DOHH2 (cell line): ENCODE measurements around the gene ANK3.

Experiments used
- CTCF ChIP-seq: fragments of 200-600 bp; sonication (generic); IDR thresholded peaks from one replicate; pipeline ENCODE4 v1.5.1; 2014; ENCODE audit warnings: antibody characterized with exemption, mild to moderate bottlenecking, low read depth, low read length; ENCODE audit not compliant: poor library complexity, severe bottlenecking
- EZH2phosphoT487 ChIP-seq: fragments of 200-600 bp; sonication (generic); IDR thresholded peaks from 2 replicates; pipeline ENCODE4 v1.6.1; 2017; ENCODE audit warnings: borderline replicate concordance, mild to moderate bottlenecking, antibody characterized with exemption, low read length, moderate library complexity, mixed read lengths

GRCh38 chr10:60276232-60276631 is 113.4 kb downstream of the ANK3 start:
- no peak for TF ChIP-seq CTCF
- TF ChIP-seq EZH2phosphoT487, result no peak
